ENCODE results near the gene CCDC80.
"Not testable (repeated sequence)": the region's sequence is repeated elsewhere in the genome, so short reads cannot be mapped to it uniquely, and the experiment has no call there.

Gene CCDC80

GRCh38 chr3:112640930-112641801 is at the start of gene CCDC80:
CCDC80 (minus strand) TSS chr3:112641143; CDS start chr3:112639905, 1,238 bp downstream.
- peak; percentile 51 for DNase-seq (ENCODE audit: low spot score)

GRCh38 chr3:112689989-112690388 is 49.0 kb upstream of the CCDC80 start:
- DNase-seq (ENCODE audit: low spot score): no peak

GRCh38 chr3:112689385-112689784 is 48.4 kb upstream of the CCDC80 start:
- DNase-seq (ENCODE audit: low spot score): no peak

GRCh38 chr3:112688819-112689218 is 47.9 kb upstream of the CCDC80 start:
- peak; percentile 54 for DNase-seq (ENCODE audit: low spot score)

GRCh38 chr3:112688085-112688769 is 47.3 kb upstream of the CCDC80 start:
- DNase-seq (ENCODE audit: low spot score): no peak

GRCh38 chr3:112687616-112688015 is 46.7 kb upstream of the CCDC80 start:
- DNase-seq (ENCODE audit: low spot score): no peak

GRCh38 chr3:112687211-112687610 is 46.3 kb upstream of the CCDC80 start:
- no peak for DNase-seq (ENCODE audit: low spot score)

- no peak for DNase-seq (ENCODE audit: low spot score)
These were observed 45.2 kb upstream of the CCDC80 start for GRCh38 chr3:112685956-112686799.

- DNase-seq (ENCODE audit: low spot score): no peak
These were observed 44.5 kb upstream of the CCDC80 start for GRCh38 chr3:112685420-112685819.

- no peak for DNase-seq (ENCODE audit: low spot score)
These were observed 41.4 kb upstream of the CCDC80 start for GRCh38 chr3:112682361-112682760.

- DNase-seq (ENCODE audit: low spot score): no peak
These were observed 40.9 kb upstream of the CCDC80 start for GRCh38 chr3:112681822-112682325.

GRCh38 chr3:112676659-112677234 is 35.8 kb upstream of the CCDC80 start:
- peak; percentile 71 for DNase-seq (ENCODE audit: low spot score)

GRCh38 chr3:112675943-112676535 is 35.1 kb upstream of the CCDC80 start:
- DNase-seq (ENCODE audit: low spot score): no peak

- no peak for DNase-seq (ENCODE audit: low spot score)
These were observed 34.4 kb upstream of the CCDC80 start for GRCh38 chr3:112675349-112675748.

GRCh38 chr3:112672716-112673541 is 32.0 kb upstream of the CCDC80 start:
- no peak for DNase-seq (ENCODE audit: low spot score)

GRCh38 chr3:112671930-112672715 is 31.2 kb upstream of the CCDC80 start:
- DNase-seq (ENCODE audit: low spot score): no peak

- no peak for DNase-seq (ENCODE audit: low spot score)
These were observed 29.9 kb upstream of the CCDC80 start for GRCh38 chr3:112670824-112671223.

GRCh38 chr3:112667599-112667998 is 26.7 kb upstream of the CCDC80 start:
- no peak for DNase-seq (ENCODE audit: low spot score)

- DNase-seq (ENCODE audit: low spot score): not testable (repeated sequence)
These were observed 24.1 kb upstream of the CCDC80 start for GRCh38 chr3:112665009-112665408.

- DNase-seq (ENCODE audit: low spot score): no peak
These were observed 15.1 kb upstream of the CCDC80 start for GRCh38 chr3:112656043-112656442.

All from LoVo (cell line).